Stimulated activated CD8-positive, alpha-beta memory T cell treated with anti-CD3 and anti-CD28 coated beads, Interleukin-2, amount 100 ng/mL, for 48 hours (primary cell): ENCODE data around the gene NTM.
"Not testable (repeated sequence)": the region's sequence is repeated elsewhere in the genome, so short reads cannot be mapped to it uniquely, and the experiment has no call there.

ENCODE experiments used
- DNase-seq, 2 donors: peaks; one replicate each; pipeline ENCODE4 v3.0.0-alpha.2; 2020; ENCODE audit warnings: low read depth in 2 of 2

NTM gene

GRCh38 chr11:131370090-131370751, at the start of gene NTM:
Gene NTM, plus strand, starts transcription at chr11:131370615.
- no peak for DNase-seq

GRCh38 chr11:131324921-131325570, 45.4 kb upstream of the NTM start:
- DNase-seq, result no peak

GRCh38 chr11:131326829-131327228, 43.6 kb upstream of the NTM start:
- DNase-seq, result no peak

GRCh38 chr11:131327421-131327820, 43.0 kb upstream of the NTM start:
- no peak for DNase-seq

GRCh38 chr11:131328843-131329242, 41.6 kb upstream of the NTM start:
- no peak for DNase-seq

GRCh38 chr11:131331010-131331409, 39.4 kb upstream of the NTM start:
- no peak for DNase-seq

- DNase-seq, result no peak
Measured at GRCh38 chr11:131331546-131331945, 38.9 kb upstream of the NTM start.

GRCh38 chr11:131334601-131335000, 35.8 kb upstream of the NTM start:
- no peak for DNase-seq

GRCh38 chr11:131341900-131342299, 28.5 kb upstream of the NTM start:
- not testable (repeated sequence) for DNase-seq

GRCh38 chr11:131342442-131342841, 28.0 kb upstream of the NTM start:
- not testable (repeated sequence) for DNase-seq

GRCh38 chr11:131345406-131345805, 25.0 kb upstream of the NTM start:
- DNase-seq, result no peak

- no peak for DNase-seq
Measured at GRCh38 chr11:131349368-131350086, 20.9 kb upstream of the NTM start.

- no peak for DNase-seq
Measured at GRCh38 chr11:131350872-131351271, 19.5 kb upstream of the NTM start.

- DNase-seq, result no peak
Measured at GRCh38 chr11:131351848-131352247, 18.6 kb upstream of the NTM start.

GRCh38 chr11:131353766-131354165, 16.6 kb upstream of the NTM start:
- no peak for DNase-seq

GRCh38 chr11:131354251-131354701, 16.1 kb upstream of the NTM start:
- no peak for DNase-seq

GRCh38 chr11:131356206-131356605, 14.2 kb upstream of the NTM start:
- DNase-seq, result no peak

GRCh38 chr11:131365329-131365930, 5.0 kb upstream of the NTM start:
- DNase-seq, result no peak

GRCh38 chr11:131370901-131371790, 731 bp downstream of the NTM start:
- no peak for DNase-seq

GRCh38 chr11:131371791-131372104, 1.3 kb downstream of the NTM start:
- no peak for DNase-seq

- no peak for DNase-seq
Measured at GRCh38 chr11:131372234-131372962, 2.0 kb downstream of the NTM start.
